Suprapubic skin (tissue), 4 donors: ENCODE measurements around the gene SLC7A6. TPM values are rescaled to one million over a fixed set of nuclear protein-coding genes. Genes with fewer than 3 reads are reported as not detected.

Experiments
- DNase-seq, 2 donors: peaks; one replicate each; pipeline ENCODE4 v3.0.0-alpha.2; 2019; ENCODE audit warnings: low spot score in 2 of 2
- H3K27ac ChIP-seq: fragments of 200-600 bp; sonication (generic); one replicate; pipeline ENCODE4 v1.5.1; 2019
- H3K27me3 ChIP-seq: fragments of 200-600 bp; sonication (generic); one replicate; pipeline ENCODE4 v1.5.1; 2019
- H3K36me3 ChIP-seq: fragments of 200-600 bp; sonication (generic); one replicate; pipeline ENCODE4 v1.5.1; 2019
- H3K4me1 ChIP-seq: fragments of 200-600 bp; sonication (generic); one replicate; pipeline ENCODE4 v1.5.1; 2019
- H3K4me3 ChIP-seq: fragments of 200-600 bp; sonication (generic); one replicate; pipeline ENCODE4 v1.5.1; 2019; ENCODE audit warnings: mild to moderate bottlenecking
- H3K9me3 ChIP-seq: fragments of 200-600 bp; sonication (generic); one replicate; pipeline ENCODE4 v1.5.1; 2019
- EP300 ChIP-seq: sonication (generic); formaldehyde crosslinking; IDR thresholded peaks from one replicate; pipeline ENCODE4 v1.6.1; 2017; ENCODE audit warnings: antibody characterized with exemption
- POLR2A ChIP-seq, 2 donors: fragments of 450-650 bp; IDR thresholded peaks; one replicate each; pipeline ENCODE4 v1.6.1; 2017; ENCODE audit warnings: antibody characterized with exemption in 2 of 2, mild to moderate bottlenecking in 2 of 2, moderate library complexity in 2 of 2
- POLR2AphosphoS5 ChIP-seq, 3 donors: sonication (generic); formaldehyde crosslinking; IDR thresholded peaks; one replicate each; pipeline ENCODE4 v1.6.1; 2017; ENCODE audit warnings: antibody characterized with exemption in 3 of 3
- WGBS: methylation state at CpG from one replicate; pipeline ENCODE4 v1.1.5; 2018; 5-methylcytosine and 5-hydroxymethylcytosine counted together
- total RNA-seq, 4 donors: library from RNA; depleted of rRNA; stranded (reverse); fragments of >200 nt; gene quantifications; one replicate each; pipeline ENCODE4 v1.1.0, GENCODE V29; 2016
- TF ChIP-seq, protein P1 (sequence below), 2 donors: fragments of 200-600 bp in 1 of 2; fragments of 450-650 bp in 1 of 2; sonication (generic) in 1 of 2; IDR thresholded peaks; one replicate each; pipeline ENCODE4 v1.5.1; 2016 to 2019; ENCODE audit warnings: antibody characterized with exemption in 2 of 2, mild to moderate bottlenecking in 1 of 2, moderate library complexity in 1 of 2

The SLC7A6 gene
- total RNA-seq, 4 donors from 2014 or later: 31.5 to 167 (median 49.0) TPM

DNA sequence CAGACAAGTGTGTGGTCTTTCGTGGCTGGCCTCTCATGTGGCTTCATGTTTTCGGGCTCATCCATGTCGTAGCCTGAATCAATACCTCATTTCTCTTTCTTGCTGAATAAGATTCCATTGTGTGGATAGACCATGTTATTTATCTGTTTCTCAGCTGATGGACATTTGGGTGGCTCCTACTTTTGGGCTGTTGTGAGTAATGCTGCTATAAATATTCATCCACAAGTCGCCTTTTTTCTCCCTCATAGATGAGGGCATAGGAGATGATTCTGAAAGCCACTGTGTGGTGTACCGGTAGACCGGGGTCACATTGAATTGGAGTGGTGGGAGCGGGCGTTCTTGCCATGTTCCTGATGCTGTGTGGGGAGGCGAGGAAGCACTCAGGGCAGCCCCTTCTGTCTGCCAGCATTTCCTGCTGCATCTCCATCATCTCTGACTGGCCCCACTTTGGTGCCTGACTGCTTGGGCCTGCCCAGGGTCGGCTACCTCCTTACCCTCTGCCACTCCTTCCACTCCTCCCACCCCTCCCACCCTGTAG is 86.6 kb downstream of the SLC7A6 start:
- Histone ChIP-seq H3K27ac (no peak overlapping the region), H3K27me3 (no peaks in the 10 kb centered on the region), H3K4me1 (peaks cover 6% of the 10 kb centered on the region), H3K36me3 (peaks cover 95% of the 10 kb centered on the region), H3K9me3 (no peaks in the 10 kb centered on the region), H3K4me3 (no peak overlapping the region)
- no peak for DNase-seq
- no peak for TF ChIP-seq POLR2A (IDR thresholded peaks at IDR 0.05)
- TF ChIP-seq, protein P1, sequence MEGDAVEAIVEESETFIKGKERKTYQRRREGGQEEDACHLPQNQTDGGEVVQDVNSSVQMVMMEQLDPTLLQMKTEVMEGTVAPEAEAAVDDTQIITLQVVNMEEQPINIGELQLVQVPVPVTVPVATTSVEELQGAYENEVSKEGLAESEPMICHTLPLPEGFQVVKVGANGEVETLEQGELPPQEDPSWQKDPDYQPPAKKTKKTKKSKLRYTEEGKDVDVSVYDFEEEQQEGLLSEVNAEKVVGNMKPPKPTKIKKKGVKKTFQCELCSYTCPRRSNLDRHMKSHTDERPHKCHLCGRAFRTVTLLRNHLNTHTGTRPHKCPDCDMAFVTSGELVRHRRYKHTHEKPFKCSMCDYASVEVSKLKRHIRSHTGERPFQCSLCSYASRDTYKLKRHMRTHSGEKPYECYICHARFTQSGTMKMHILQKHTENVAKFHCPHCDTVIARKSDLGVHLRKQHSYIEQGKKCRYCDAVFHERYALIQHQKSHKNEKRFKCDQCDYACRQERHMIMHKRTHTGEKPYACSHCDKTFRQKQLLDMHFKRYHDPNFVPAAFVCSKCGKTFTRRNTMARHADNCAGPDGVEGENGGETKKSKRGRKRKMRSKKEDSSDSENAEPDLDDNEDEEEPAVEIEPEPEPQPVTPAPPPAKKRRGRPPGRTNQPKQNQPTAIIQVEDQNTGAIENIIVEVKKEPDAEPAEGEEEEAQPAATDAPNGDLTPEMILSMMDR (IDR thresholded peaks at IDR 0.05): no peak
- TF ChIP-seq POLR2AphosphoS5 (IDR thresholded peaks at IDR 0.05): no peak
- TF ChIP-seq EP300: no peak
- 91% methylated on average over 10 of the region's 10 CpGs for WGBS

Other genes starting within 250 kb of the SLC7A6 start
- gene DPEP2NB, start 248.6 kb upstream of the SLC7A6 start, total RNA-seq: not detected
- gene DDX28, start 241.3 kb upstream of the SLC7A6 start, total RNA-seq: 10 to 100 TPM in 2 of 4 donors, 1 to 10 TPM in 2; 9.0 to 22.5 (median 13.0) TPM
- 10 to 100 TPM; 14.4 to 21.6 (median 15.5) TPM for gene DUS2, start 241.2 kb upstream of the SLC7A6 start, total RNA-seq
- 10 to 100 TPM; 32.7 to 58.1 (median 36.9) TPM for gene NFATC3, start 179.2 kb upstream of the SLC7A6 start, total RNA-seq
- gene ESRP2, start 28.4 kb upstream of the SLC7A6 start, total RNA-seq: 100 to 1,000 TPM in 2 of 4 donors, 10 to 100 TPM in 2; 77.0 to 133 (median 99.7) TPM
- 10 to 100 TPM; 11.2 to 26.6 (median 23.6) TPM for gene PLA2G15, start 19.2 kb upstream of the SLC7A6 start, total RNA-seq
- 10 to 100 TPM in 2 of 4 donors, 1 to 10 TPM in 2; 8.8 to 18.1 (median 10.1) TPM for gene SLC7A6OS, start 46.4 kb downstream of the SLC7A6 start, total RNA-seq
- gene PRMT7, start 46.5 kb downstream of the SLC7A6 start, total RNA-seq: 100 to 1,000 TPM in 1 of 4 donors, 10 to 100 TPM in 3; 38.8 to 101 (median 69.9) TPM
- gene SMPD3, start 184.0 kb downstream of the SLC7A6 start, total RNA-seq: 10 to 100 TPM; 26.2 to 64.9 (median 39.9) TPM